Neural crest cell (in vitro differentiated cells): ENCODE results near the gene TTC34. TPM values are rescaled to one million over a fixed set of nuclear protein-coding genes. Genes with fewer than 3 reads are reported as not detected.
"Not testable (repeated sequence)": the region's sequence is repeated elsewhere in the genome, so short reads cannot be mapped to it uniquely, and the experiment has no call there.

Experiments used
- DNase-seq: peaks from one replicate; pipeline ENCODE4 v3.0.0; 2021; ENCODE audit warnings: low read depth, mixed read lengths, low spot score
- H3K27ac Mint-ChIP-seq: one replicate; pipeline ENCODE4 v1.8.0; 2021; ENCODE audit warnings: mild to moderate bottlenecking, mixed read lengths; ENCODE audit not compliant: unreplicated experiment
- H3K27me3 Mint-ChIP-seq: 2 replicates; pipeline ENCODE4 v1.8.0; 2021; ENCODE audit warnings: low read depth, mild to moderate bottlenecking, mixed read lengths
- H3K36me3 Mint-ChIP-seq: 2 replicates; pipeline ENCODE4 v1.8.0; 2021; ENCODE audit warnings: low read depth, mild to moderate bottlenecking, mixed read lengths
- H3K4me1 Mint-ChIP-seq: 2 replicates; pipeline ENCODE4 v1.8.0; 2021; ENCODE audit warnings: mixed read lengths
- H3K4me3 Mint-ChIP-seq: one replicate; pipeline ENCODE4 v1.8.0; 2021; ENCODE audit warnings: mild to moderate bottlenecking, mixed read lengths
- H3K9me3 Mint-ChIP-seq: 2 replicates; pipeline ENCODE4 v1.8.0; 2021; ENCODE audit warnings: mixed read lengths
- total RNA-seq: library from RNA; stranded (reverse); gene quantifications from 2 replicates; pipeline ENCODE4 v1.2.1, GENCODE V29; 2021

TTC34 gene
- total RNA-seq, 1 donor from 2014 or later = 2.7 TPM

- H3K4me3 Mint-ChIP-seq, H3K27ac Mint-ChIP-seq, H3K9me3 Mint-ChIP-seq, H3K27me3 Mint-ChIP-seq, H3K4me1 Mint-ChIP-seq, H3K36me3 Mint-ChIP-seq, DNase-seq: not testable (repeated sequence)
These were observed 118.6 kb downstream of the TTC34 start for GRCh38 chr1:2682879-2683278.

DNA sequence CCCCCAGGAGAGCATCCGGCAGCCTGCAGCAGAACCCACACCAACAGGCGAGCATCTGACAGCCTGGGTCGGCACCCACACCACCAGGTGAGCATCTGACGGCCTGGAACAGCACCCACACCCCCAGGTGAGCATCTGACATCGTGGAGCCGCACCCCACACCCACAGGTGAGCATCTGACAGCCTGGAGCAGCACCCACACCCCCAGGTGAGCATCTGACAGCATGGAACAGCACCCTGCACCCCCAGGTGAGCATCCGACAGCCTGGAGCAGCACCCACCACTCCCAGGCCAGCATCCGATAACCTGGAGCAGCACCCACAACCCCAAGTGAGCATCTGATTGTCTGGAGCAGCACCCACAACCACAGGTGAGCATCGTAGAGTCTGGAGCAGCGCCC is 124.8 kb downstream of the TTC34 start:
- H3K27me3 Mint-ChIP-seq, DNase-seq, H3K9me3 Mint-ChIP-seq, H3K4me1 Mint-ChIP-seq, H3K4me3 Mint-ChIP-seq, H3K36me3 Mint-ChIP-seq, H3K27ac Mint-ChIP-seq: not testable (repeated sequence)

DNA sequence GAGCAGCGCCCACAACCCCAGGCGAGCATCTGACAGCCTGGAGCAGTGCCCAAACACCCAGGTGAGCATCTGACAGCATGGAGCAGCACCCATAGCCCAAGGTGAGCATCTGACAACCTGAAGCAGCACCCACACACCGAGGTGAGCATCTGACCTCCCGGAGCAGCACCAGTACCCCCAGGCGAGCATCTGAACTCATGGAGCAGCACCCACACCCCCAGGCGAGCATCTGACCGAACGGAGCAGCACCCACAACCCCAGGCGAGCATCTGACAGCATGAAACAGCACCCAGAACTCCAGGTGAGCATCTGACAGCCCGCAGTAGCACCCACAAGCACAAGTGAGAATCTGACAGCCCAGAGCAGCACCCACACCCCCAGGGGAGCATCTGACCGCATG is 129.8 kb downstream of the TTC34 start:
- H3K27ac Mint-ChIP-seq, H3K27me3 Mint-ChIP-seq: not testable (repeated sequence)

DNA sequence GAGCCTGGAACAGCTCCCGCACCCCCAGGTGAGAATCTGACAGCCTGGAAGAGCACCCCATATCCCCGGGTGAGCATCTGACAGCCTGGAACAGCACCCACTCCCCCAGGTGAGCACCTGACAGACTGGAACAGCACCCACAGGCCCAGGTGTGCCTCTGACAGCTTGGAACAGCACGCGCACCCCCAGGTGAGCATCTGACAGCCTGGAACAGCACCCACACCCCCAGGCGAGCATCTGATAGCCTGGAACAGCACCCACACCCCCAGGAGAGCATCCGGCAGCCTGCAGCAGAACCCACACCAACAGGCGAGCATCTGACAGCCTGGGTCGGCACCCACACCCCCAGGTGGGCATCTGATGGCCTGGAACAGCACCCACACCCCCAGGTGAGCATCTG is 141.7 kb downstream of the TTC34 start:
- H3K36me3 Mint-ChIP-seq, H3K4me1 Mint-ChIP-seq, H3K27ac Mint-ChIP-seq, H3K27me3 Mint-ChIP-seq, H3K4me3 Mint-ChIP-seq, DNase-seq, H3K9me3 Mint-ChIP-seq: not testable (repeated sequence)

More for the DNA sequence above, 129.8 kb downstream of the TTC34 start:
- not testable (repeated sequence) for H3K36me3 Mint-ChIP-seq, H3K4me3 Mint-ChIP-seq, DNase-seq, H3K4me1 Mint-ChIP-seq, H3K9me3 Mint-ChIP-seq

GRCh38 chr1:2657909-2658308 is 143.6 kb downstream of the TTC34 start:
- H3K4me3 Mint-ChIP-seq, H3K27me3 Mint-ChIP-seq, DNase-seq, H3K4me1 Mint-ChIP-seq, H3K27ac Mint-ChIP-seq, H3K9me3 Mint-ChIP-seq: not testable (repeated sequence)
- H3K36me3 Mint-ChIP-seq = peaks cover 16% of the 10 kb centered on the region

- not testable (repeated sequence) for H3K4me1 Mint-ChIP-seq, H3K4me3 Mint-ChIP-seq, H3K27me3 Mint-ChIP-seq, H3K9me3 Mint-ChIP-seq, H3K27ac Mint-ChIP-seq, DNase-seq
- peaks cover 17% of the 10 kb centered on the region for H3K36me3 Mint-ChIP-seq
These were observed 144.4 kb downstream of the TTC34 start for GRCh38 chr1:2657124-2657523.

GRCh38 chr1:2655598-2656434 is 145.7 kb downstream of the TTC34 start:
- not testable (repeated sequence) for H3K27ac Mint-ChIP-seq, H3K4me3 Mint-ChIP-seq

DNA sequence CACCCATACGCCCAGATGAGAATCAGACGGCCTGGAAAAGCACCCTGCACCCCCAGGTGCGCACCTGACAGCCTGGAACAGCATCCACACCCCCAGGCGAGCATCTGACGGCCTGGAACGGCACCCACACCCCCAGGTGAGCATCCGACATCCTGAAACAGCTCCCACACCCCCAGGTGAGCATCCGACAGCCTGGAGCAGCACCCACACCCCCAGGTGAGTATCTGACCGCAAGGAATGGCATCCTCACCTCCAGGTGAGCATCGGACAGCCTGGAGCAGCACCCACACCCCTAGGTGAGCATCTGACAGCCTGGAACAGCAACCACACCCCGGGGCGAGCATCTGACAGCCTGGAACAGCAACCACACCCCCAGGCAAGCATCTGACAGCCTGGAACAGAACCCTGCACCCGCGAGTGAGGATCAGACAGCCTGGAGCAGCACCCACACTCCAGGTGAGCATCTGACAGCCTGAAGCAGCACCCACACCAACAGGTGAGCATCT is 147.0 kb downstream of the TTC34 start:
- DNase-seq, H3K4me3 Mint-ChIP-seq, H3K9me3 Mint-ChIP-seq, H3K27me3 Mint-ChIP-seq, H3K27ac Mint-ChIP-seq, H3K4me1 Mint-ChIP-seq: not testable (repeated sequence)
- H3K36me3 Mint-ChIP-seq = peaks cover 18% of the 10 kb centered on the region

More at GRCh38 chr1:2655598-2656434, 145.7 kb downstream of the TTC34 start:
- DNase-seq, H3K4me1 Mint-ChIP-seq, H3K27me3 Mint-ChIP-seq, H3K9me3 Mint-ChIP-seq: not testable (repeated sequence)
- peaks cover 18% of the 10 kb centered on the region for H3K36me3 Mint-ChIP-seq

DNA sequence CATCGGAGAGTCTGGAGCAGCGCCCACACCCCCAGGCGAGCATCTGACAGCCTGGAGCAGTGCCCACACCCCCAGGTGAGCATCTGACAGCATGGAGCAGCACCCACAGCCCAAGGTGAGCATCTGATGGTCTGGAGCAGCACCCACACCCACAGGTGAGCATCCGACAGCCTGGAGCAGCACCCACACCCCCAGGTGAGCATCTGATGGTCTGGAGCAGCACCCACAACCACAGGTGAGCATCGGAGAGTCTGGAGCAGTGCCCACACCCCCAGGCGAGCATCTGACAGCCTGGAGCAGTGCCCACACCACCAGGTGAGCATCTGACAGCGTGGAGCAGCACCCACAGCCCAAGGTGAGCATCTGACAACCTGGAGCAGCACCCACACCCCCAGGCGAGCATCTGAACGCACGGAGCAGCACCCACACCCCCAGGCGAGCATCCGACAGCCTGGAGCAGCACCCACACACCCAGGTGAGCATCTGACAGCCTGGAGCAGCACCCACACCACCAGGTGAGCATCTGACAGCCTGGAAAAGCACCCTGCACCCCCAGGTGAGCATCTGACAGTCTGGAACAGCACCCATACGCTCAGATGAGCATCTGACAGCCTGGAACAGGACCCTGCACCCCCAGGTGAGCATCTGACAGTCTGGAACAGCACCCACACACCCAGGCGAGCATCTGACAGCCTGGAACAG is 147.6 kb downstream of the TTC34 start:
- H3K36me3 Mint-ChIP-seq = peaks cover 18% of the 10 kb centered on the region
- H3K27me3 Mint-ChIP-seq, DNase-seq, H3K27ac Mint-ChIP-seq, H3K9me3 Mint-ChIP-seq, H3K4me1 Mint-ChIP-seq, H3K4me3 Mint-ChIP-seq: not testable (repeated sequence)

GRCh38 chr1:2652926-2653571 is 148.4 kb downstream of the TTC34 start:
- H3K4me3 Mint-ChIP-seq, H3K4me1 Mint-ChIP-seq, H3K27ac Mint-ChIP-seq, H3K27me3 Mint-ChIP-seq, H3K9me3 Mint-ChIP-seq, DNase-seq: not testable (repeated sequence)
- peaks cover 18% of the 10 kb centered on the region for H3K36me3 Mint-ChIP-seq

DNA sequence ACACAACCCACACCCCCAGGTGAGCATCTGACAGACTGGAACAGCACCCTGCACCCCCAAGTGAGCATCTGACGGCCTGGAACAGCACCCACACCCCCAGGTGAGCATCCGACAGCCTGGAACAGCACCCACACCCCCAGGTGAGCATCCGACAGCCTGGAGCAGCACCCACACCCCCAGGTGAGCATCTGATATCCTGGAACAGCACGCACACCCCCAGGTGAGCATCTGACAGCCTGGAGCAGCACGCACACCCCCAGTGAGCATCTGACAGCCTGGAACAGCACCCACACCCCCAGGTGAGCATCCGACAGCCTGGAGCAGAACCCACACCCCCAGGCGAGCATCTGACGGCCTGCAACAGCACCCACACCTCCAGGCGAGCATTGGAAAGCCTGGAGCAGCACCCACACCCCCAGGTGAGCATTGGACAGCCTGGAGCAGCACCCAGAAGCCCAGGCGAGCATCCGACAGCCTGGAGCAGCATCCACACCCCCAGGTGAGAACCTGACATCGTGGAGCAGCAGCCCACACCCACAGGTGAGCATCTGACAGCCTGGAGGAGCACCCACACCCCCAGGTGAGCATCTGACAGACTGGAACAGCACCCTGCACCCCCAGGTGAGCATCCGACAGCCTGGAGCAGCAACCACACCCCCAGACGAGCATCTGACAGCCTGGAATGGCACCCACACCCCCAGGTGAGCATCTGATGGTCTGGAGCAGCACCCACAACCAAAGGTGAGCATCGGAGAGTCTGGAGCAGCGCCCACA is 149.2 kb downstream of the TTC34 start:
- DNase-seq, H3K9me3 Mint-ChIP-seq, H3K27ac Mint-ChIP-seq, H3K4me3 Mint-ChIP-seq, H3K4me1 Mint-ChIP-seq, H3K27me3 Mint-ChIP-seq: not testable (repeated sequence)
- peaks cover 18% of the 10 kb centered on the region for H3K36me3 Mint-ChIP-seq
